Right kidney (tissue), 1 donor: ENCODE data around the gene SPATC1L.
"Not testable (repeated sequence)": the region's sequence is repeated elsewhere in the genome, so short reads cannot be mapped to it uniquely, and the experiment has no call there.

Experiments
- DNase-seq: peaks from one replicate; pipeline ENCODE4 v3.0.0-alpha.2; 2016

The SPATC1L gene

GRCh38 chr21:46183337-46183909 lies 836 bp downstream of the SPATC1L start:
- not testable (repeated sequence) for DNase-seq

GRCh38 chr21:46182548-46183336 lies 1.5 kb downstream of the SPATC1L start:
- no peak for DNase-seq

- DNase-seq, result no peak
Measured at GRCh38 chr21:46181953-46182547, 2.2 kb downstream of the SPATC1L start.

GRCh38 chr21:46181436-46181835 lies 2.8 kb downstream of the SPATC1L start:
- DNase-seq, result no peak

GRCh38 chr21:46180778-46181391 lies 3.4 kb downstream of the SPATC1L start:
- no peak for DNase-seq

- DNase-seq, result no peak
Measured at GRCh38 chr21:46180079-46180722, 4.1 kb downstream of the SPATC1L start.

- no peak for DNase-seq
Measured at GRCh38 chr21:46179708-46180078, 4.6 kb downstream of the SPATC1L start.

GRCh38 chr21:46178961-46179360 lies 5.3 kb downstream of the SPATC1L start:
- no peak for DNase-seq

GRCh38 chr21:46176443-46177129 lies 7.7 kb downstream of the SPATC1L start:
- not testable (repeated sequence) for DNase-seq

- no peak for DNase-seq
Measured at GRCh38 chr21:46173573-46173972, 10.7 kb downstream of the SPATC1L start.

- no peak for DNase-seq
Measured at GRCh38 chr21:46172863-46173528, 11.3 kb downstream of the SPATC1L start.

- DNase-seq, result no peak
Measured at GRCh38 chr21:46171996-46172862, 12.0 kb downstream of the SPATC1L start.

- no peak for DNase-seq
Measured at GRCh38 chr21:46171585-46171984, 12.7 kb downstream of the SPATC1L start.

- not testable (repeated sequence) for DNase-seq
Measured at GRCh38 chr21:46170436-46171193, 13.6 kb downstream of the SPATC1L start.

- no peak for DNase-seq
Measured at GRCh38 chr21:46168659-46169386, 15.4 kb downstream of the SPATC1L start.

GRCh38 chr21:46168238-46168637 lies 16.0 kb downstream of the SPATC1L start:
- DNase-seq, result no peak

- no peak for DNase-seq
Measured at GRCh38 chr21:46165098-46165497, 19.2 kb downstream of the SPATC1L start.

- DNase-seq, result no peak
Measured at GRCh38 chr21:46163380-46163779, 20.9 kb downstream of the SPATC1L start.
